HG02973 (cell line): ENCODE data around the gene SNRPA.
"Not testable (repeated sequence)": the region's sequence is repeated elsewhere in the genome, so short reads cannot be mapped to it uniquely, and the experiment has no call there.

Experiments
- ATAC-seq: cut with Tn5 transposase; IDR thresholded peaks from one replicate; pipeline ENCODE4 v1.9.1; 2021; ENCODE audit warnings: moderate library complexity; ENCODE audit not compliant: unreplicated experiment

SNRPA gene

DNA sequence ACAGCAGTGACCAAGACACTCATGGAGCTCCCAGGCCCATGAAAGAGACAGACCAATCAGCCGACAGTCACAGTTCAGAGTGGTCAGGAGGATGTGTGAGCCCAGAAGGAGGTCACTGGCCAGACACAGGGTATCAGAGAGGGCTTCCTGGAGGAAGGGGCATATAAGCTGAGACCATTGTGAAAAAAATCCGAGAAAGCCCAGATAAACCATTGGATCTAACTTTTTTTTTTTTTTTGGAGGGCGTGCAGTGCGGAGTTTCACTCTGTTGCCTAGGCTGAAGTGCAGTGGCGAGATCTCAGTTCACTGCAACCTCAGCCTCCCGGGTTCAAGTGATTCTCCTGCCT, 29.9 kb upstream of the SNRPA start:
- ATAC-seq, result no peak

DNA sequence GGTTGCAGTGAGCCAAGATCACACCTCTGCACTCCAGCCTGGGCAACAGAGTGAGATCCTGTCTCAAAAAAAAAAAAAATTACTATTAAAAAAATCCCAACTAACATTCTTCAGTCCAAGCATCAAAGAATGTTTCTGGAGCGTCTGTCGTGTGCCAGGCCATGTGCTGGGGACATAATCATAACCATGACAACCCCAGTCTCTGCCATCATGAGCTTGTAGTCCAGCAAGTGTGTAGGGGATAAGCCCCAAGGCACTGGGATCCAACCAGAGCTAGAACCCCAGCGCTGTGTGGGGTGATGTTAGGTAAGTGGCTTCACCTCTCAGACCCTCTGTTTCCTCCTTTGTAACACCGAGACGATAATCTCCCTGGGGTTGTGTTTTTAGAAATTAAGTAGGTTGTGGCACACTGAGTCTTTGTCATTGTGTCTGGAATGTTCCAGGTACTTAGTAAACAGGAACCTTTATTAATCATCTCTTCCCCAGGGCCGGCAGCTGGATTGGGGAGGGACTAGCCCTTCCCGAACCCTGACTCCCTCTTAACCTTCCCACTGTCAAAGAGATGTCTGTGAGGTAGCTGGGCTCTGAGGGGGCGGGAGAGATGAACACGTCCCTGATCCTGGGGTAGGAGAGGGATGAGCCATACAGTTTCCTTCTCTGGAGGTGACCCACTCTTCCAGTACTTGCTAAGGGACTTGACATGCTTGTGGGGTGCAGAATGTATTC, 28.9 kb upstream of the SNRPA start:
- ATAC-seq, result no peak

GRCh38 chr19:40723661-40724254, 27.2 kb upstream of the SNRPA start:
- no peak for ATAC-seq

DNA sequence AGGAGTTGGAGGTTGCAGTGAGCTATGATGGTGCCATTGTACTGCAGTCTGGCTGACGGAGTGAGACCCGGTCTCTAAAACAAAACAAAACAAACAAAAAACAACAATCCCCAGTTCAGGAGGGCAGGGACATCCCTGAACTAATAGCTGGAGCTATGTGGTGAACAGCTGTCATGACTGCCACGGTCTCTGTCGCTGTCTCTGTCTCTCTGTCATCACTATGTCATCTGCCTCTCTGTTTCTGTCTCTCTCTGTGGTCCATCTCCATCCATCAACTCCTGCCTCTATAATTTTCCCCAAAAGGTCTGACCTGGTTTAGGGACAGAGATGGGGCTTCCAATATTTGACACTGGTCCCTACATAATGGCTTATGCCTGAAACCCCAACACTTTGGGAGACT, 26.7 kb upstream of the SNRPA start:
- ATAC-seq, result no peak

- no peak for ATAC-seq
Measured at GRCh38 chr19:40724855-40725254, 26.1 kb upstream of the SNRPA start.

GRCh38 chr19:40726279-40726678, 24.7 kb upstream of the SNRPA start:
- ATAC-seq, result no peak

- not testable (repeated sequence) for ATAC-seq
Measured at GRCh38 chr19:40730065-40730464, 20.9 kb upstream of the SNRPA start.

DNA sequence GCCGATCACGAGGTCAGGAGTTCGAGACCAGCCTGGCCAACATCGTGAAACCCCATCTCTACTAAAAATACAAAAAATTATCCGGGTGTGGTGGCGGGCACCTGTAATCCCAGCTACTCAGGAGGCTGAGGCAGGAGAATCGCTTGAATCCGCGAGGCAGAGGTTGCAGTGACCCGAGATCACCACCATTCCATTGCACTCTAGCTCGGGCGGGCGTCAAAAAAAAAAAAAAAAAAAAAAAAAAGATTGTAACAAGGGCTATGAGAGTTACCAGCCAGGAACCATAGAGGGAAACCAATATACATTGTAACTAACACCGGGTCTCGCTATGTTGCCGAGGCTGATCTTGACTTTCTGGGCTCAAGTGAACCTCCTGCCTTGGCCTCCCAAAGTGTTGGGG, 18.7 kb upstream of the SNRPA start:
- ATAC-seq, result not testable (repeated sequence)

DNA sequence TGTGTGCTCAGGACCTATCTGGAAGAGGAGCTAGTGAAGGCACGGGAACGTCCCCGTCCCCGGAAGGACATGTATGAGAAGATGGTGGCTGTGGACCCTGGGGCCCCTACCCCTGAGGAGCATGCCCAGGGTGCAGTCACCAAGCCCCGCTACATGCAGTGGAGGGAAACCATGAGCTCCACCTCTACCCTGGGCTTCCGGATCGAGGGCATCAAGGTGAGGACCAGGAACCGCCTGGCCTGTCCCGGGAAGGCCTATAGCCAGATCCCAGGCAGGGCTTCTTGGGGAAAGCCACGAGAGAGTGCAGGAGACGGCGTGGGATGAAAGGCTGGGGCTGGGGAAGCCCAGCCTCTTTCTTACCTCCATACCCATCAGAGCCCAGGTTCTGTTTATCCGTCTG, 17.9 kb upstream of the SNRPA start:
- ATAC-seq, result no peak

DNA sequence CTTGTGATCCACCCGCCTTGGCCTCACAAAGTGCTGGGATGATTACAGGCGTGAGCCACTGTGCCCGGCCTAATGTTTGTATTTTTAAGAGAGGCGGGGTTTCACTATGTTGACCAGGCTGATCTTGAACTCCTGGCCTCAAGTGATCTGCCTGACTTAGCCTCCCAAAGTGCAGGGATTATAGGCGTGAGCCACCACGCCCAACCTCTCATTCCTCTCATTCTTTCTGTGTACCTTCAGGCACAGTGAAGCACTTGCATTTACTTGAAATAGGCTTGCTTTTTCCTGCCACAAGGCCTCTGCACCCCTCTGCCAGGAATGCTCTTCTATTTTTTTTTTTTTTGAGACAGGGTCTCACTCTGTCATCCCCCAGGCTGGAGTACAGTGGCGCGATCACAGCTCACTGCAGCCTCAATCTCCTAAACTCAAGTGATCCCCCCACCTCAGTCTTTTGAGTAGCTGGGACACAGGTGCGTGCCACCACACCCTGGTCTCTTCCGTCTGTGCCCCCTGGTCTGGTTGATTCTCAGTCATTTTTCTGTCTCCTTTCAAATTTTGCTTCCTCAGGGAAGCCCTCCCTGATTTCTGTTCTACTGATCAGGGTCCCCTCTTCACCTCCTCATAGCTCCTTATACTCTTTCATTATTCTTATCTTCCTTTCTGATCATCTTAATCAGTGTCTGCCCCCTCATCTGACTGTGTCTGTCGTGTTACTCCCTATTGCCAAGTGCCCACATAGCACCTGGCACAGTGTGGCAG, 15.8 kb upstream of the SNRPA start:
- ATAC-seq, result no peak

DNA sequence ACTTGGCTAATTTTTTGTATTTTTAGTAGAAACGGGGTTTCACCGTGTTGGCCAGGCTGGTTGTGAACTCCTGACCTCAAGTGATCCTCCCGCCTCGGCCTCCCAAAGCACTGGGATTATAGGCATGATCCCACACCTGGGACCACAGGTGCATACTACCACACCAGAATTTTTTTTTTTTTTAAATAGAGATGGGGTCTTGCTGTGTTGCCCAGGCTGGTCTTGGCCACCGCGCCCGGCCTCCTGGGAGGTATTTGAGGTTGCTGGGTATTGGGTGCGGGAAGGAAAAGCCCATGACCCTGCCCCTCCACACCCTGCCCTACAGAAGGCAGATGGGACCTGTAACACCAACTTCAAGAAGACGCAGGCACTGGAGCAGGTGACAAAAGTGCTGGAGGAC, 14.3 kb upstream of the SNRPA start:
- ATAC-seq, result no peak

DNA sequence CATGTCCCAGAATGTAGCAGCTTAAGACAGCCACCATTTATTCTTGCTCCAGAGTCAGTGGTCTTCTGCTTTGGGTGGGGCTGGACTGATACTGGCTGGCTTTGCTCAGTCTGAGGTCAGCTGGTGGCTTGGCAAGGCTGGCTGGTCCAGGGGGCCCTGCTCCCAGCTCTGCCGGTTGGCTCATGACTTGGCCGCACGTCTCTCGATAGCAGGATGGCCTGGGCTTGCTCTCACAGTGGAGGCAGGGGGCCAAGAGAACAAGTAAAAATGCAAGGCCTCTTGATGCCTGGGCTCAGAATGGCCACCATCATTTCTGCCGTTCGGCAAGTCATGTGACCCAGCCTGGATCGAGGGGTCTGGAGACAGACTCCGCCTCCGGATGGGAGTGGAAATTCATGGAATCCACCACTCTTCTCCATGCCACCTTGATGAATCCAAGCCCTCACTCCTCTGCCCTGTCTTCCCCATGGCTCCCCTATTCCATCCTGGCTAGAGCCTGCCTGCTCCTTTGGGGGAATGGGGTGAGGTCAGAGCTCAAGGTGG, 13.8 kb upstream of the SNRPA start:
- ATAC-seq, result no peak

DNA sequence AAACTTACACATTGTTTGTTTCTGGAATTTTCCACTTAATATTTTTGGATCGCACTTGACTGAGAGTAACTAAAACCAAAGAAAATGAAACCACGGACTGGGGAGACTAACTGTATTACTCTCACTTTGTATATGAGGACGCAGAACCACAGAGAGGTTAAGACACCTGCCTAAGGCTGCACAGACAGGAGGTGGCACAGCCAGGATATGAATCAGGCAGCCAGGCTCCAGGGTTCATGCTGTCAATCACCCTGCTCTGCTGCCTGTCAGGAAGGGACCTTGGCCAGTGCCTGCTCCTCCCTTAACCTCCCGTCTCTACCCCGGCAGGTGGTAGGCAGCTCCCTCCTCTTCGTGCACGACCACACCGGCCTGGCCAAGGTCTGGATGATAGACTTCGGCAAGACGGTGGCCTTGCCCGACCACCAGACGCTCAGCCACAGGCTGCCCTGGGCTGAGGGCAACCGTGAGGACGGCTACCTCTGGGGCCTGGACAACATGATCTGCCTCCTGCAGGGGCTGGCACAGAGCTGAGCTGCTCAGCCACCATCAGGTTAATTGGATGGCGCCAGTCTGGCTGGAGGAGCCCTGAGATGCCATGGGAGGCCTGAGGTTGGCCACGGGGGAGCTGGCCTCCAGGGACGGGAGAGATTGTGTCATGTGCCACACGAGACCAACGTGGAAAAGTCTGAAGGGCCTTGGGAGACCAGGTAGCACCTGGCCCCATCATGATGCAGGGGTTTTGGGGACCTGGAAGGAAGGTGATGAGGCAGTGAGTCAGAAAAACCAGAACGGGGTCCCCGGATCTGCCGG, 11.8 kb upstream of the SNRPA start:
- ATAC-seq, result no peak

GRCh38 chr19:40739871-40740703, 10.9 kb upstream of the SNRPA start:
- no peak for ATAC-seq

DNA sequence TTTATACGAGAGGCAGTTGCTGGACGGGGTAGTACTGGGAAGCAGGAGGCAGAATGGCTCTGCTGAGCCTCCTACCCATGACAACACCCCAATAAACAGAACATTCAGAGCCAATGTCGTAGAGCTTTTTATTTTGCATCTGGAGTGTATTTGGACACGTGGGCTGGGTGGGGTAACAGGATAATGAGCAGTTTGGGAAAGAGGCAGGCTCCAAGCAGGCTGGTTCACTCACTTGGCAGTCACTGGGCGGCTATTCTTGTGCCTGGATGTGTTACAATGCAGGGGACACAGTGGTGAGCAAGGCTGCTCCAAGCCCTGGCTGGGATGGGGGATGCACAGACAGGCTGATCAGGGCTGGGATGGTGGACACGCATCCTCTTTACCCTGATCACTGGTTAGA, 10.3 kb upstream of the SNRPA start:
- no peak for ATAC-seq

- ATAC-seq, result no peak
Measured at GRCh38 chr19:40741527-40742390, 9.2 kb upstream of the SNRPA start.

- ATAC-seq, result no peak
Measured at GRCh38 chr19:40742477-40742876, 8.5 kb upstream of the SNRPA start.

DNA sequence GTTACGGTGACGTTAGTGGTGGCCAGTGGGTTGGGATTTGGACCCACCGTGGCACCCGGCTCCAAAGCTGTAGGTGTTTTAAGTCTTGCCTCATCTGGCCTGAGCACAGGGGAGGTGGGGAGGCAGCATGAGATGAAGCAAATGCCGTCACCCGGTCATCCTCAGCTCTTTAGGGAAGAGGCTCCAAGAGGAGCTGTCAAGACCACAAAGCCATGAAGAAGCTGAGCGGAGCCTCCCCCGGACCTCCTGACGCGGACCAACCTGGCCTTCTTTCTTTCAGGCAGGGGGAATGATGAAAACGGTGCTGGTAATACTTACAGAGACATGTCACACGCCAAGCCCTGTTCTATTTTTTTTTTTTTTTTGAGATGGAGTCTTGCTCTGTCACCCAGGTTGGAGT, 8.1 kb upstream of the SNRPA start:
- no peak for ATAC-seq

GRCh38 chr19:40743926-40744325, 7.1 kb upstream of the SNRPA start:
- no peak for ATAC-seq
